ENCODE results near the gene SH3GLB2. TPM values are rescaled to one million over a fixed set of nuclear protein-coding genes. Genes with fewer than 3 reads are reported as not detected.
A peak's percentile ranks its signal among the peaks of the same experiment; 100 is the strongest.
"Not testable (repeated sequence)": the region's sequence is repeated elsewhere in the genome, so short reads cannot be mapped to it uniquely, and the experiment has no call there.

The SH3GLB2 gene
- total RNA-seq, 1 experiment from 2014 or later = 58.3 TPM

DNA sequence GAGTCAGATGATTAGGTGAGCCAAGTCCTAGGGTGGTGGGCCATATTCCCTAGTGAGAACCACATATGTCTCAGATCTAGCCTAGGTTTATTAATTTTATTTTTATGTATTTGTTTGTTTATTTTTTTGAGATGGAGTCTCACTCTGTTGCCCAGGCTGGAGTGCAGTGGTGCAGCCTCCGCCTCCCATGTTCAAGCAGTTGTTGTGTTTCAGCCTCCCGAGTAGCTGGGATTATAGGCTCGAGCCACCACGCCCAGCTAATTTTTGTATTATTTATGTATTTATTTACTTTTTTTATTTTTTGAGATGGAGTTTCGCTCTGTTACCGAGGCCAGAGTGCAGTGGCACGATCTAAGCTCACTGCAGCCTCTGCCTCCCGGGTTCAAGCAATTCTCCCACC, 44.6 kb downstream of the SH3GLB2 start:
- H3K4me1 Mint-ChIP-seq (ENCODE audit: insufficient read depth, unreplicated experiment) = peaks cover 18% of the 10 kb centered on the region
- DNase-seq (ENCODE audit: unreplicated experiment) = no peak
- TF ChIP-seq, protein P1, sequence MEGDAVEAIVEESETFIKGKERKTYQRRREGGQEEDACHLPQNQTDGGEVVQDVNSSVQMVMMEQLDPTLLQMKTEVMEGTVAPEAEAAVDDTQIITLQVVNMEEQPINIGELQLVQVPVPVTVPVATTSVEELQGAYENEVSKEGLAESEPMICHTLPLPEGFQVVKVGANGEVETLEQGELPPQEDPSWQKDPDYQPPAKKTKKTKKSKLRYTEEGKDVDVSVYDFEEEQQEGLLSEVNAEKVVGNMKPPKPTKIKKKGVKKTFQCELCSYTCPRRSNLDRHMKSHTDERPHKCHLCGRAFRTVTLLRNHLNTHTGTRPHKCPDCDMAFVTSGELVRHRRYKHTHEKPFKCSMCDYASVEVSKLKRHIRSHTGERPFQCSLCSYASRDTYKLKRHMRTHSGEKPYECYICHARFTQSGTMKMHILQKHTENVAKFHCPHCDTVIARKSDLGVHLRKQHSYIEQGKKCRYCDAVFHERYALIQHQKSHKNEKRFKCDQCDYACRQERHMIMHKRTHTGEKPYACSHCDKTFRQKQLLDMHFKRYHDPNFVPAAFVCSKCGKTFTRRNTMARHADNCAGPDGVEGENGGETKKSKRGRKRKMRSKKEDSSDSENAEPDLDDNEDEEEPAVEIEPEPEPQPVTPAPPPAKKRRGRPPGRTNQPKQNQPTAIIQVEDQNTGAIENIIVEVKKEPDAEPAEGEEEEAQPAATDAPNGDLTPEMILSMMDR (IDR thresholded peaks at IDR 0.05; ENCODE audit: unreplicated experiment) = no peak
- H3K36me3 Mint-ChIP-seq (ENCODE audit: insufficient read depth, unreplicated experiment) = peaks cover 80% of the 10 kb centered on the region
- ChIA-PET POLR2A (no interaction called here), CTCF (no interaction called here)
- no peaks in the 10 kb centered on the region for H3K27me3 Mint-ChIP-seq (ENCODE audit: insufficient read depth, unreplicated experiment)
- no peak overlapping the region for H3K4me3 Mint-ChIP-seq (ENCODE audit: unreplicated experiment)
- no peaks in the 10 kb centered on the region for H3K9me3 Mint-ChIP-seq (ENCODE audit: unreplicated experiment)
- no peak overlapping the region for H3K27ac Mint-ChIP-seq (ENCODE audit: low read depth, unreplicated experiment)
- intact Hi-C loops (cut with micrococcal nuclease) = no loop called here
- BruUV-seq (replicated peaks) = no TSS peak

DNA sequence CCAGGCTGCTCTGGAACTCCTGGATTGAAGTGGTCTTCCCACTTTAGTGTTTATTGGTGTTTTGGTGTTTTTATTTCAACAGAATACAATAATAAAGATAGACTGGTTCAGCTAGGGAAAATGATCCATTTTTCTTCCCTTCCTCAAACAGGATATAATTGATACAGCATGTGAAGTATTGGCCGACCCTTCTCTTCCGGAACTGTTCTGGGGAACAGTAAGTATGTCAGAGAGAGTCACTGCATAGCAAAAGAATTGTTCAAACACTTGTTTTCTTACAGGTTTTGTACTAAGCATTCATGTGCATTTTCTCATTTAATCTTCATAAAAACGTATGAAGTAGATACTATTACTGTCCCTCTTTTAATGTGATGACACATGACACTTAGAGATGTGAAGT, 49.0 kb downstream of the SH3GLB2 start:
- DNase-seq (ENCODE audit: unreplicated experiment) = no peak
- no peaks in the 10 kb centered on the region for H3K4me1 Mint-ChIP-seq (ENCODE audit: insufficient read depth, unreplicated experiment)
- H3K27ac Mint-ChIP-seq (ENCODE audit: low read depth, unreplicated experiment) = no peak overlapping the region
- intact Hi-C loops (cut with micrococcal nuclease) = no loop called here
- ChIA-PET CTCF (no interaction called here), POLR2A (no interaction called here)
- H3K27me3 Mint-ChIP-seq (ENCODE audit: insufficient read depth, unreplicated experiment) = no peaks in the 10 kb centered on the region
- H3K4me3 Mint-ChIP-seq (ENCODE audit: unreplicated experiment) = no peak overlapping the region
- no TSS peak for BruUV-seq (replicated peaks)
- TF ChIP-seq, protein P1 (IDR thresholded peaks at IDR 0.05; ENCODE audit: unreplicated experiment) = no peak
- peaks cover 93% of the 10 kb centered on the region for H3K36me3 Mint-ChIP-seq (ENCODE audit: insufficient read depth, unreplicated experiment)
- H3K9me3 Mint-ChIP-seq (ENCODE audit: unreplicated experiment) = no peaks in the 10 kb centered on the region

DNA sequence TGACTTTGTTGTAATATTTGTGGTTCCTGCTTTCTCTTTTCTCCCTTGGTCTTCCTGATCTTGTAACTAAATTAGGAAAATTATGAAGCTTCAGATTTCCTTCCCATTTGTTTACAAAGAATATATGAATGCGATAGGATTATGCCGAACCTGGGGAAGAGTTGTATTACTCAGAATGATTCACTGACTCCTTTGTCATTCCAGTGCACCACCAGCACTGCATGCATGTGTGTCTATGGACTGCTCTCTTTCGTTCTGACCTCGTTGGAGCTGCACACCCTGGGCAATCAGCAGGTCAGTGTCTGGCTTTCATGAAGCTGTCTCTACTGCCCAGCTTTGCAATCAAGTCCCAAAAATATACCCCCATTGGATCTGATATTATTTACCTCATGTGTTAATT, 55.2 kb downstream of the SH3GLB2 start:
- Mint-ChIP-seq H3K4me3 (ENCODE audit: unreplicated experiment) (no peak overlapping the region), H3K27me3 (ENCODE audit: insufficient read depth, unreplicated experiment) (no peaks in the 10 kb centered on the region), H3K9me3 (ENCODE audit: unreplicated experiment) (no peaks in the 10 kb centered on the region), H3K27ac (ENCODE audit: low read depth, unreplicated experiment) (no peak overlapping the region), H3K4me1 (ENCODE audit: insufficient read depth, unreplicated experiment) (peaks cover 11% of the 10 kb centered on the region), H3K36me3 (ENCODE audit: insufficient read depth, unreplicated experiment) (peaks cover 89% of the 10 kb centered on the region)
- no TSS peak for BruUV-seq (replicated peaks)
- ChIA-PET CTCF (no interaction called here), POLR2A (interaction anchor here (0.6 to 1.2 kb wide), 2 partner anchors 15 to 25 kb away, joined by 3 to 4 read pairs; no protein-coding TSS in a partner anchor)
- intact Hi-C loops (cut with micrococcal nuclease) = no loop called here
- DNase-seq (ENCODE audit: unreplicated experiment) = peak; percentile 54
- TF ChIP-seq, protein P1 (IDR thresholded peaks at IDR 0.05; ENCODE audit: unreplicated experiment) = no peak

GRCh38 chr9:128969491-128969890, 58.6 kb downstream of the SH3GLB2 start:
- intact Hi-C loops (cut with micrococcal nuclease) = no loop called here
- ChIA-PET CTCF (no interaction called here), POLR2A (interaction anchor here (0.7 kb wide), 1 partner anchor 8 kb away, joined by 3 read pairs; no protein-coding TSS in a partner anchor)
- peaks cover 83% of the 10 kb centered on the region for H3K36me3 Mint-ChIP-seq (ENCODE audit: insufficient read depth, unreplicated experiment)
- DNase-seq (ENCODE audit: unreplicated experiment) = no peak
- BruUV-seq (replicated peaks) = no TSS peak
- H3K4me3 Mint-ChIP-seq (ENCODE audit: unreplicated experiment) = no peak overlapping the region
- H3K27me3 Mint-ChIP-seq (ENCODE audit: insufficient read depth, unreplicated experiment) = no peaks in the 10 kb centered on the region
- no peak overlapping the region for H3K27ac Mint-ChIP-seq (ENCODE audit: low read depth, unreplicated experiment)
- TF ChIP-seq, protein P1 (IDR thresholded peaks at IDR 0.05; ENCODE audit: unreplicated experiment) = no peak
- H3K4me1 Mint-ChIP-seq (ENCODE audit: insufficient read depth, unreplicated experiment) = peaks cover 11% of the 10 kb centered on the region
- H3K9me3 Mint-ChIP-seq (ENCODE audit: unreplicated experiment) = no peaks in the 10 kb centered on the region

GRCh38 chr9:128961403-128961802, 66.7 kb downstream of the SH3GLB2 start:
- DNase-seq (ENCODE audit: unreplicated experiment); H3K27me3 Mint-ChIP-seq (ENCODE audit: insufficient read depth, unreplicated experiment); H3K9me3 Mint-ChIP-seq (ENCODE audit: unreplicated experiment); CTCF ChIA-PET; intact Hi-C loops (cut with micrococcal nuclease); BruUV-seq (replicated peaks); H3K4me3 Mint-ChIP-seq (ENCODE audit: unreplicated experiment); H3K4me1 Mint-ChIP-seq (ENCODE audit: insufficient read depth, unreplicated experiment); H3K27ac Mint-ChIP-seq (ENCODE audit: low read depth, unreplicated experiment): not testable (repeated sequence)
- POLR2A ChIA-PET = interaction anchor here (0.6 kb wide), 2 partner anchors 8 to 49 kb away, joined by 3 to 4 read pairs; no protein-coding TSS in a partner anchor
- H3K36me3 Mint-ChIP-seq (ENCODE audit: insufficient read depth, unreplicated experiment) = peaks cover 89% of the 10 kb centered on the region

Data from MCF 10A (cell line).